ENCODE data around the gene COG5. TPM values are rescaled to one million over a fixed set of nuclear protein-coding genes. Genes with fewer than 3 reads are reported as not detected.

COG5 gene
- total RNA-seq, 2 experiments from 2014 or later = 40.9 to 60.2 TPM

DNA sequence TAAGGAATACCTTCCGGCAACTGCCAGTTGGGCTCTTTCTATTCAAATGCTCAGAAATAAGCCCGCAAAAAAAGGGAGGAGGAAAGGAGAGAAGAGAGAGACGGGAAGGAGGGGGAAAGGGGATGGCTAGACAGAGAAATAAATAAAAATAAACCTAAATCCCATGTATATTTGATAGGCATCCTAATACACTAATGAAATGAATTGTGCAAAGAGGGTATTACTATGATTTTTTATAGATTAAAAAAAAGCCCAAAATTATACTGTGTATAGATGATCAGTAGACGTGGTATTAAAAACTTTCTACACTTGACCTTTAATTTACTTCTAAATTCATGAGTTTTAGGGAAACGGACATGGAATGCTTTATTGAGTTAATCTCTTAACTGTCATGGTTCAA is 305.0 kb downstream of the COG5 start:
- H3K4me1 ChIP-seq (ENCODE audit: insufficient read depth, low read length, poor library complexity, severe bottlenecking) = no peaks in the 10 kb centered on the region
- no peaks in the 10 kb centered on the region for H3K36me3 ChIP-seq (ENCODE audit: insufficient read depth, low read length)
- ChIA-PET POLR2A (interaction anchor here (0.7 to 1.5 kb wide), 2 partner anchors 14 to 724 kb away, joined by 3 to 4 read pairs; no protein-coding TSS in a partner anchor), CTCF (ENCODE audit: unreplicated experiment) (no interaction called here)
- no peak overlapping the region for H3K4me2 ChIP-seq (ENCODE audit: low read length)
- TF ChIP-seq, protein P1, sequence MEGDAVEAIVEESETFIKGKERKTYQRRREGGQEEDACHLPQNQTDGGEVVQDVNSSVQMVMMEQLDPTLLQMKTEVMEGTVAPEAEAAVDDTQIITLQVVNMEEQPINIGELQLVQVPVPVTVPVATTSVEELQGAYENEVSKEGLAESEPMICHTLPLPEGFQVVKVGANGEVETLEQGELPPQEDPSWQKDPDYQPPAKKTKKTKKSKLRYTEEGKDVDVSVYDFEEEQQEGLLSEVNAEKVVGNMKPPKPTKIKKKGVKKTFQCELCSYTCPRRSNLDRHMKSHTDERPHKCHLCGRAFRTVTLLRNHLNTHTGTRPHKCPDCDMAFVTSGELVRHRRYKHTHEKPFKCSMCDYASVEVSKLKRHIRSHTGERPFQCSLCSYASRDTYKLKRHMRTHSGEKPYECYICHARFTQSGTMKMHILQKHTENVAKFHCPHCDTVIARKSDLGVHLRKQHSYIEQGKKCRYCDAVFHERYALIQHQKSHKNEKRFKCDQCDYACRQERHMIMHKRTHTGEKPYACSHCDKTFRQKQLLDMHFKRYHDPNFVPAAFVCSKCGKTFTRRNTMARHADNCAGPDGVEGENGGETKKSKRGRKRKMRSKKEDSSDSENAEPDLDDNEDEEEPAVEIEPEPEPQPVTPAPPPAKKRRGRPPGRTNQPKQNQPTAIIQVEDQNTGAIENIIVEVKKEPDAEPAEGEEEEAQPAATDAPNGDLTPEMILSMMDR (conservative IDR thresholded peaks at IDR 0.05; ENCODE audit: low read length) = no peak
- TF ChIP-seq EZH2phosphoT487 (IDR thresholded peaks at IDR 0.05; ENCODE audit: borderline replicate concordance, low read depth, low read length) = no peak
- H2AFZ ChIP-seq (ENCODE audit: low read length) = no peak overlapping the region
- no peaks in the 10 kb centered on the region for H3K9me2 ChIP-seq (ENCODE audit: insufficient read depth, low read length)
- DNase-seq (ENCODE audit: low spot score) = no peak
- H3K4me3 ChIP-seq (ENCODE audit: low read depth, low read length, poor library complexity, severe bottlenecking) = no peak overlapping the region
- intact Hi-C loops (cut with micrococcal nuclease; ENCODE audit: unreplicated experiment) = no loop called here
- no peaks in the 10 kb centered on the region for H3K9me3 ChIP-seq (ENCODE audit: low read length)
- no peaks in the 10 kb centered on the region for H4K20me1 ChIP-seq (ENCODE audit: insufficient read depth, low read length)
- BruUV-seq (replicated peaks) = no TSS peak
- H3K27ac ChIP-seq (ENCODE audit: low read depth, low read length, poor library complexity, severe bottlenecking) = no peak overlapping the region
- H3K79me2 ChIP-seq (ENCODE audit: insufficient read depth, low read depth, low read length) = no peaks in the 10 kb centered on the region

- DNase-seq (ENCODE audit: low spot score) = no peak
- H3K36me3 ChIP-seq (ENCODE audit: insufficient read depth, low read length) = no peaks in the 10 kb centered on the region
- CTCF ChIA-PET (ENCODE audit: unreplicated experiment) = no interaction called here
- POLR2A ChIA-PET = interaction anchor here (1.2 kb wide), 1 partner anchor 61 kb away, joined by 5 read pairs; no protein-coding TSS in a partner anchor
- no peak overlapping the region for H2AFZ ChIP-seq (ENCODE audit: low read length)
- H3K79me2 ChIP-seq (ENCODE audit: insufficient read depth, low read depth, low read length) = no peaks in the 10 kb centered on the region
- H3K27ac ChIP-seq (ENCODE audit: low read depth, low read length, poor library complexity, severe bottlenecking) = no peak overlapping the region
- intact Hi-C loops (cut with micrococcal nuclease; ENCODE audit: unreplicated experiment) = no loop called here
- TF ChIP-seq, protein P1 (conservative IDR thresholded peaks at IDR 0.05; ENCODE audit: low read length) = no peak
- no peak for TF ChIP-seq EZH2phosphoT487 (IDR thresholded peaks at IDR 0.05; ENCODE audit: borderline replicate concordance, low read depth, low read length)
- no peak overlapping the region for H3K4me2 ChIP-seq (ENCODE audit: low read length)
- BruUV-seq (replicated peaks) = no TSS peak
- H3K4me3 ChIP-seq (ENCODE audit: low read depth, low read length, poor library complexity, severe bottlenecking) = no peak overlapping the region
- no peaks in the 10 kb centered on the region for H3K4me1 ChIP-seq (ENCODE audit: insufficient read depth, low read length, poor library complexity, severe bottlenecking)
- no peaks in the 10 kb centered on the region for H4K20me1 ChIP-seq (ENCODE audit: insufficient read depth, low read length)
- no peaks in the 10 kb centered on the region for H3K9me3 ChIP-seq (ENCODE audit: low read length)
- H3K9me2 ChIP-seq (ENCODE audit: insufficient read depth, low read length) = no peaks in the 10 kb centered on the region
Observed at GRCh38 chr7:107255602-107256001, 308.1 kb downstream of the COG5 start.

DNA sequence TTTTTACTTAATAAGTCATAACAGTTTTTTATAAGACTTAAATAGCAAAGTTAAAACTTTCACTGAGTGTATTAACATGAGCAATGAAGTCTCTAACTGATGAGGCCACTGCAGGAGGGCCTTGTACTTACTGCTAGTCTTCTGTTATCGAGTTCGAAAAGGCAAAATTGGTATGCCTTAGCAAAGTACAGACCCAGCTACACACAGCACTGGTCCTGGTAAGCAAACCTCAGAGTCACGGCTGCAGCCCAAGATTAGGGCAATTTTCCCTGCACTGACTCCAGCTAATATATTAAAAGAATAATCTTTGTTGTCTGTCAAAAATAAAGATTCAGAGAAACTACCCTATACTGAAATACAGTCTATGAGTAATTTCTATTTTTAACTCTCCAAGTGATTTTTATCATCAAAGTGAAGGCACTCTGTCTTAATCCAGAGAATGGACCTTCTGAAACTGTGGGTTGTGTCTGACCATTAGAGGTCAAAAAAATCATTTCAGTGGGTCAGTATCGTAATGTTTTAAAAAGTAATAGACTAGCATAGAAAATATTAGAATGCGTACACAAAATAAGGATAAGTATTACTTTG is 309.2 kb downstream of the COG5 start:
- POLR2A ChIA-PET = no interaction called here
- no peaks in the 10 kb centered on the region for H3K4me1 ChIP-seq (ENCODE audit: insufficient read depth, low read length, poor library complexity, severe bottlenecking)
- BruUV-seq (replicated peaks) = no TSS peak

More for the DNA sequence above, 309.2 kb downstream of the COG5 start:
- CTCF ChIA-PET (ENCODE audit: unreplicated experiment) = no interaction called here
- no peaks in the 10 kb centered on the region for H3K36me3 ChIP-seq (ENCODE audit: insufficient read depth, low read length)
- no peaks in the 10 kb centered on the region for H3K9me2 ChIP-seq (ENCODE audit: insufficient read depth, low read length)
- no peak overlapping the region for H3K4me3 ChIP-seq (ENCODE audit: low read depth, low read length, poor library complexity, severe bottlenecking)
- H3K27ac ChIP-seq (ENCODE audit: low read depth, low read length, poor library complexity, severe bottlenecking) = no peak overlapping the region
- intact Hi-C loops (cut with micrococcal nuclease; ENCODE audit: unreplicated experiment) = no loop called here
- TF ChIP-seq, protein P1 (conservative IDR thresholded peaks at IDR 0.05; ENCODE audit: low read length) = no peak
- TF ChIP-seq EZH2phosphoT487 (IDR thresholded peaks at IDR 0.05; ENCODE audit: borderline replicate concordance, low read depth, low read length) = no peak
- DNase-seq (ENCODE audit: low spot score) = no peak
- H2AFZ ChIP-seq (ENCODE audit: low read length) = no peak overlapping the region
- no peak overlapping the region for H3K4me2 ChIP-seq (ENCODE audit: low read length)
- H4K20me1 ChIP-seq (ENCODE audit: insufficient read depth, low read length) = no peaks in the 10 kb centered on the region
- no peaks in the 10 kb centered on the region for H3K9me3 ChIP-seq (ENCODE audit: low read length)
- no peaks in the 10 kb centered on the region for H3K79me2 ChIP-seq (ENCODE audit: insufficient read depth, low read depth, low read length)

All from OCI-LY7 (cell line).